HepG2 (cell line): ENCODE measurements around the gene SNED1. TPM values are rescaled to one million over a fixed set of nuclear protein-coding genes. Genes with fewer than 3 reads are reported as not detected.
"Not testable (repeated sequence)": the region's sequence is repeated elsewhere in the genome, so short reads cannot be mapped to it uniquely, and the experiment has no call there.

ENCODE experiments used
- ARNTL ChIP-seq: sonication (generic); formaldehyde crosslinking; IDR thresholded peaks from 2 replicates; pipeline ENCODE4 v1.4.0; 2020; ENCODE audit warnings: mild to moderate bottlenecking, missing genetic modification reagents
- CREB1 ChIP-seq, 2 experiments: fragments of 450-650 bp in 1 of 2; IDR thresholded peaks; 2 replicates each; pipeline ENCODE4 v1.6.1; 2016 to 2017; ENCODE audit warnings: control low read depth in 1 of 2, mild to moderate bottlenecking in 1 of 2, missing compliant biosample characterization in 1 of 2, missing genetic modification characterization in 1 of 2
- DPF2 ChIP-seq: sonication (generic); formaldehyde crosslinking; IDR thresholded peaks from 2 replicates; pipeline ENCODE4 v1.4.0; 2020; ENCODE audit warnings: mild to moderate bottlenecking, low read depth, missing genetic modification reagents, borderline replicate concordance
- FOXO1 ChIP-seq: sonication (generic); formaldehyde crosslinking; IDR thresholded peaks from 2 replicates; pipeline ENCODE4 v1.4.0; 2020; ENCODE audit warnings: missing genetic modification reagents
- IRF2 ChIP-seq: IDR thresholded peaks from 2 replicates; pipeline ENCODE4 v1.6.1; 2018; ENCODE audit warnings: missing genetic modification reagents, missing compliant biosample characterization
- KLF11 ChIP-seq: IDR thresholded peaks from 2 replicates; pipeline ENCODE4 v1.6.1; 2016; ENCODE audit warnings: missing compliant biosample characterization
- NFIC ChIP-seq: IDR thresholded peaks from 2 replicates; pipeline ENCODE4 v1.6.1; 2012; ENCODE audit warnings: mild to moderate bottlenecking, low read length, inconsistent platforms
- NFYC ChIP-seq: IDR thresholded peaks from 2 replicates; pipeline ENCODE4 v1.6.1; 2016; ENCODE audit warnings: missing genetic modification reagents, missing compliant biosample characterization
- RARA ChIP-seq: IDR thresholded peaks from 2 replicates; pipeline ENCODE4 v1.6.1; 2016; ENCODE audit warnings: missing genetic modification reagents, missing compliant biosample characterization
- RXRB ChIP-seq: IDR thresholded peaks from 2 replicates; pipeline ENCODE4 v1.6.1; 2016; ENCODE audit warnings: borderline replicate concordance, missing genetic modification reagents, missing compliant biosample characterization
- SIX1 ChIP-seq: sonication (generic); formaldehyde crosslinking; IDR thresholded peaks from 2 replicates; pipeline ENCODE4 v1.4.0; 2020; ENCODE audit warnings: missing genetic modification reagents, borderline replicate concordance
- TGIF2 ChIP-seq: IDR thresholded peaks from 2 replicates; pipeline ENCODE4 v1.6.1; 2016; ENCODE audit warnings: control low read depth, missing compliant biosample characterization
- YEATS2 ChIP-seq: sonication (generic); formaldehyde crosslinking; IDR thresholded peaks from 2 replicates; pipeline ENCODE4 v1.4.0; 2020; ENCODE audit warnings: missing genetic modification reagents, borderline replicate concordance
- ZBTB20 ChIP-seq: sonication (generic); formaldehyde crosslinking; IDR thresholded peaks from 2 replicates; pipeline ENCODE4 v1.8.1; 2023; ENCODE audit warnings: missing genetic modification reagents, low read depth, mild to moderate bottlenecking, borderline replicate concordance
- ZBTB7B ChIP-seq: sonication (generic); formaldehyde crosslinking; IDR thresholded peaks from 2 replicates; pipeline ENCODE4 v1.4.0; 2020; ENCODE audit warnings: missing genetic modification reagents
- ZNF143 ChIP-seq: sonication (generic); formaldehyde crosslinking; IDR thresholded peaks from 2 replicates; pipeline ENCODE4 v1.4.0; 2020; ENCODE audit warnings: missing genetic modification reagents
- ZNF230 ChIP-seq: sonication (generic); formaldehyde crosslinking; IDR thresholded peaks from 2 replicates; pipeline ENCODE4 v1.4.0; 2020; ENCODE audit warnings: mild to moderate bottlenecking, missing genetic modification reagents
- ZNF331 ChIP-seq: sonication (generic); formaldehyde crosslinking; IDR thresholded peaks from 2 replicates; pipeline ENCODE4 v1.4.0; 2020; ENCODE audit warnings: missing genetic modification reagents
- ZNF556 ChIP-seq: sonication (generic); formaldehyde crosslinking; IDR thresholded peaks from 2 replicates; pipeline ENCODE4 v1.4.0; 2020; ENCODE audit warnings: mild to moderate bottlenecking, missing genetic modification reagents, borderline replicate concordance
- ZNF891 ChIP-seq: sonication (generic); formaldehyde crosslinking; IDR thresholded peaks from 2 replicates; pipeline ENCODE4 v1.5.0; 2020; ENCODE audit warnings: mild to moderate bottlenecking, missing genetic modification reagents
- polyA plus RNA-seq, 8 experiments: library from polyadenylated mRNA; depleted of rRNA in 3 of 8; stranded (reverse) in 7 of 8; unstranded in 1 of 8; fragments of >200 nt; fragmentation: Illumina TruSeq in 4 of 8; extraction: Trizol in 4 of 8; gene quantifications; 2 replicates each; pipeline versions ENCODE4 v1.2.1 to v1.2.3, GENCODE V29; 2011 to 2016; ENCODE audit warnings: low read depth in 4 of 8, missing spikeins in 1 of 8, mixed read lengths in 1 of 8; ENCODE audit not compliant: insufficient read depth in 1 of 8
- total RNA-seq, 5 experiments: library from RNA; depleted of rRNA; stranded (reverse); fragments of >200 nt; fragmentation: Illumina TruSeq; extraction: Trizol; gene quantifications; 2 replicates each; pipeline ENCODE4 v1.2.3, GENCODE V29; 2016; ENCODE audit warnings: low read depth in 1 of 5
- TF ChIP-seq, protein P1 (sequence below), 2 experiments: fragments of 450-650 bp in 1 of 2; sonication (generic) in 1 of 2; formaldehyde crosslinking; IDR thresholded peaks; 2 replicates each; pipeline versions ENCODE4 v1.5.0 to v1.8.0; 2020 to 2022; ENCODE audit warnings: mild to moderate bottlenecking in 1 of 2, missing genetic modification reagents in 1 of 2
- TF ChIP-seq, protein P2 (sequence below): sonication (generic); formaldehyde crosslinking; IDR thresholded peaks from 2 replicates; pipeline ENCODE4 v1.4.0; 2020; ENCODE audit warnings: missing genetic modification reagents
- TF ChIP-seq, protein P3 (sequence below): sonication (generic); formaldehyde crosslinking; IDR thresholded peaks from 2 replicates; pipeline ENCODE4 v1.4.0; 2020; ENCODE audit warnings: missing genetic modification reagents, low read depth, mild to moderate bottlenecking, borderline replicate concordance
- TF ChIP-seq, protein P4 (sequence below): IDR thresholded peaks from 2 replicates; pipeline ENCODE4 v1.6.1; 2016; ENCODE audit warnings: control low read depth

The SNED1 gene
- total and polyA plus RNA-seq, 2 of the 13 experiments (the other 11 are each of a cell fraction or from before 2014, with no cell fraction given), result 0.15 to 0.65 TPM

GRCh38 chr2:241093133-241093781, 94.8 kb downstream of the SNED1 start (continued):
- TF ChIP-seq, protein P1, sequence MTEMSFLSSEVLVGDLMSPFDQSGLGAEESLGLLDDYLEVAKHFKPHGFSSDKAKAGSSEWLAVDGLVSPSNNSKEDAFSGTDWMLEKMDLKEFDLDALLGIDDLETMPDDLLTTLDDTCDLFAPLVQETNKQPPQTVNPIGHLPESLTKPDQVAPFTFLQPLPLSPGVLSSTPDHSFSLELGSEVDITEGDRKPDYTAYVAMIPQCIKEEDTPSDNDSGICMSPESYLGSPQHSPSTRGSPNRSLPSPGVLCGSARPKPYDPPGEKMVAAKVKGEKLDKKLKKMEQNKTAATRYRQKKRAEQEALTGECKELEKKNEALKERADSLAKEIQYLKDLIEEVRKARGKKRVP (CRISPR knock-in tag; IDR thresholded peaks at IDR 0.05), result 0 out of 4 replicates have a peak, but pooled peaks of 1 of the 2 experiments have one; percentile 39
- TF ChIP-seq ZBTB7B, result peak; percentile 90
- peak; percentile 89 for TF ChIP-seq SIX1 (CRISPR knock-in tag)
- TF ChIP-seq FOXO1 (CRISPR knock-in tag), result peak; percentile 88
- TF ChIP-seq RXRB (CRISPR knock-in tag), result peak; percentile 68; the same call in 1 of the 2 replicates
- TF ChIP-seq ZNF143 (CRISPR knock-in tag), result 0 out of 2 replicates have a peak, but pooled peaks have one; percentile 33
- TF ChIP-seq, protein P2, sequence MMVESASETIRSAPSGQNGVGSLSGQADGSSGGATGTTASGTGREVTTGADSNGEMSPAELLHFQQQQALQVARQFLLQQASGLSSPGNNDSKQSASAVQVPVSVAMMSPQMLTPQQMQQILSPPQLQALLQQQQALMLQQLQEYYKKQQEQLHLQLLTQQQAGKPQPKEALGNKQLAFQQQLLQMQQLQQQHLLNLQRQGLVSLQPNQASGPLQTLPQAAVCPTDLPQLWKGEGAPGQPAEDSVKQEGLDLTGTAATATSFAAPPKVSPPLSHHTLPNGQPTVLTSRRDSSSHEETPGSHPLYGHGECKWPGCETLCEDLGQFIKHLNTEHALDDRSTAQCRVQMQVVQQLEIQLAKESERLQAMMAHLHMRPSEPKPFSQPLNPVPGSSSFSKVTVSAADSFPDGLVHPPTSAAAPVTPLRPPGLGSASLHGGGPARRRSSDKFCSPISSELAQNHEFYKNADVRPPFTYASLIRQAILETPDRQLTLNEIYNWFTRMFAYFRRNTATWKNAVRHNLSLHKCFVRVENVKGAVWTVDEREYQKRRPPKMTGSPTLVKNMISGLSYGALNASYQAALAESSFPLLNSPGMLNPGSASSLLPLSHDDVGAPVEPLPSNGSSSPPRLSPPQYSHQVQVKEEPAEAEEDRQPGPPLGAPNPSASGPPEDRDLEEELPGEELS (CRISPR knock-in tag), result peak; percentile 88
- peak; percentile 55; the same call in 1 of the 2 replicates for TF ChIP-seq ZNF230 (CRISPR knock-in tag)
- TF ChIP-seq RARA (CRISPR knock-in tag), result peak; percentile 78
- 0 out of 2 replicates have a peak, but pooled peaks have one; percentile 36 for TF ChIP-seq ZNF891 (CRISPR knock-in tag)
- TF ChIP-seq ARNTL, result peak; percentile 67; the same call in 1 of the 2 replicates
- peak; percentile 85; the same call in 1 of the 2 replicates for TF ChIP-seq ZNF556
- peak; percentile 46; the same call in 1 of the 2 replicates for TF ChIP-seq ZBTB20 (CRISPR knock-in tag)
- TF ChIP-seq, protein P3, sequence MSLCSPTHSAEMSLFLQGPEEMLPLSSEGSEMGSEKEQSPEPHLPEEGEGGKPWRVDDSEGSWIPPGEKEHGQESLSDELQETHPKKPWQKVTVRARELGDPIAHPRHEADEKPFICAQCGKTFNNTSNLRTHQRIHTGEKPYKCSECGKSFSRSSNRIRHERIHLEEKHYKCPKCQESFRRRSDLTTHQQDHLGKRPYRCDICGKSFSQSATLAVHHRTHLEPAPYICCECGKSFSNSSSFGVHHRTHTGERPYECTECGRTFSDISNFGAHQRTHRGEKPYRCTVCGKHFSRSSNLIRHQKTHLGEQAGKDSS, result peak; percentile 44; the same call in 1 of the 2 replicates
- peak; percentile 12; the same call in 1 of the 2 replicates for TF ChIP-seq TGIF2 (CRISPR knock-in tag)
- peak; percentile 65 for TF ChIP-seq KLF11 (CRISPR knock-in tag)
- peak; percentile 39; the same call in 1 of the 2 replicates for TF ChIP-seq YEATS2
- peak; percentile 85 for TF ChIP-seq IRF2 (CRISPR knock-in tag)
- TF ChIP-seq, protein P4, sequence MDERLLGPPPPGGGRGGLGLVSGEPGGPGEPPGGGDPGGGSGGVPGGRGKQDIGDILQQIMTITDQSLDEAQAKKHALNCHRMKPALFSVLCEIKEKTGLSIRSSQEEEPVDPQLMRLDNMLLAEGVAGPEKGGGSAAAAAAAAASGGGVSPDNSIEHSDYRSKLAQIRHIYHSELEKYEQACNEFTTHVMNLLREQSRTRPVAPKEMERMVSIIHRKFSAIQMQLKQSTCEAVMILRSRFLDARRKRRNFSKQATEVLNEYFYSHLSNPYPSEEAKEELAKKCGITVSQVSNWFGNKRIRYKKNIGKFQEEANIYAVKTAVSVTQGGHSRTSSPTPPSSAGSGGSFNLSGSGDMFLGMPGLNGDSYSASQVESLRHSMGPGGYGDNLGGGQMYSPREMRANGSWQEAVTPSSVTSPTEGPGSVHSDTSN (CRISPR knock-in tag), result peak; percentile 35; the same call in 1 of the 2 replicates
- TF ChIP-seq CREB1 (IDR thresholded peaks at IDR 0.05), result not testable (repeated sequence)
- peak; percentile 78 for TF ChIP-seq CREB1 (CRISPR knock-in tag; IDR thresholded peaks at IDR 0.05)
- peak; percentile 64; the same call in 1 of the 2 replicates for TF ChIP-seq ZNF331
- TF ChIP-seq DPF2 (CRISPR knock-in tag), result peak; percentile 86; the same call in 1 of the 2 replicates
- TF ChIP-seq NFIC, result peak; percentile 86
- peak; percentile 35; the same call in 1 of the 2 replicates for TF ChIP-seq NFYC
